Measurements from ENCODE around the gene SNX9.

DNA sequence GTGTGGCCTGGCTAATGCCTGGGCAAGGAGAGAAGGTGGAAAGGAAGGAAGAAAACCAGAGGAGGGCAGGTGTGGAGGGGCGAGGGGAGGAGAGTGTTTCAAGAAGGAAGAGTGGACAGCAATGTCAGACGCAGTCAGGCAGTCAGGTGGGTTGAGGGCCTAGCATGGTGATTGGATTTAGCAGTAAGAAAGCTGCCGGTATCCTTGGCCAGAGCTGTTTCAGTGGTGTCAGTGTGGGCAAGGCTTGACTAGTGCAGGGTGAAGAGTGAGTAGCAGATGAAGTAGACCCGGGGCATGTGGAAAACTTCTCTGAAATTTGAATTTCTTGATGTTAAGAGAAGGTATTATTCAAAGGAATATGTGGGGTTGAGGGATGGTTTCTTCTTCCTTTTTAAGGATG, 27.0 kb downstream of the SNX9 start:
- TF ChIP-seq, protein P1, sequence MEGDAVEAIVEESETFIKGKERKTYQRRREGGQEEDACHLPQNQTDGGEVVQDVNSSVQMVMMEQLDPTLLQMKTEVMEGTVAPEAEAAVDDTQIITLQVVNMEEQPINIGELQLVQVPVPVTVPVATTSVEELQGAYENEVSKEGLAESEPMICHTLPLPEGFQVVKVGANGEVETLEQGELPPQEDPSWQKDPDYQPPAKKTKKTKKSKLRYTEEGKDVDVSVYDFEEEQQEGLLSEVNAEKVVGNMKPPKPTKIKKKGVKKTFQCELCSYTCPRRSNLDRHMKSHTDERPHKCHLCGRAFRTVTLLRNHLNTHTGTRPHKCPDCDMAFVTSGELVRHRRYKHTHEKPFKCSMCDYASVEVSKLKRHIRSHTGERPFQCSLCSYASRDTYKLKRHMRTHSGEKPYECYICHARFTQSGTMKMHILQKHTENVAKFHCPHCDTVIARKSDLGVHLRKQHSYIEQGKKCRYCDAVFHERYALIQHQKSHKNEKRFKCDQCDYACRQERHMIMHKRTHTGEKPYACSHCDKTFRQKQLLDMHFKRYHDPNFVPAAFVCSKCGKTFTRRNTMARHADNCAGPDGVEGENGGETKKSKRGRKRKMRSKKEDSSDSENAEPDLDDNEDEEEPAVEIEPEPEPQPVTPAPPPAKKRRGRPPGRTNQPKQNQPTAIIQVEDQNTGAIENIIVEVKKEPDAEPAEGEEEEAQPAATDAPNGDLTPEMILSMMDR (IDR thresholded peaks at IDR 0.05; ENCODE audit: low read depth, low read length), result no peak
- TF ChIP-seq EZH2phosphoT487 (IDR thresholded peaks at IDR 0.05; ENCODE audit: low read depth), result no peak

All from OCI-LY3 (cell line).